Measurements from ENCODE around the gene HDAC9. TPM values are rescaled to one million over a fixed set of nuclear protein-coding genes. Genes with fewer than 3 reads are reported as not detected.
"Not testable (repeated sequence)": the region's sequence is repeated elsewhere in the genome, so short reads cannot be mapped to it uniquely, and the experiment has no call there.

The HDAC9 gene
- total RNA-seq, 1 experiment from 2014 or later, result 2.5 TPM

DNA sequence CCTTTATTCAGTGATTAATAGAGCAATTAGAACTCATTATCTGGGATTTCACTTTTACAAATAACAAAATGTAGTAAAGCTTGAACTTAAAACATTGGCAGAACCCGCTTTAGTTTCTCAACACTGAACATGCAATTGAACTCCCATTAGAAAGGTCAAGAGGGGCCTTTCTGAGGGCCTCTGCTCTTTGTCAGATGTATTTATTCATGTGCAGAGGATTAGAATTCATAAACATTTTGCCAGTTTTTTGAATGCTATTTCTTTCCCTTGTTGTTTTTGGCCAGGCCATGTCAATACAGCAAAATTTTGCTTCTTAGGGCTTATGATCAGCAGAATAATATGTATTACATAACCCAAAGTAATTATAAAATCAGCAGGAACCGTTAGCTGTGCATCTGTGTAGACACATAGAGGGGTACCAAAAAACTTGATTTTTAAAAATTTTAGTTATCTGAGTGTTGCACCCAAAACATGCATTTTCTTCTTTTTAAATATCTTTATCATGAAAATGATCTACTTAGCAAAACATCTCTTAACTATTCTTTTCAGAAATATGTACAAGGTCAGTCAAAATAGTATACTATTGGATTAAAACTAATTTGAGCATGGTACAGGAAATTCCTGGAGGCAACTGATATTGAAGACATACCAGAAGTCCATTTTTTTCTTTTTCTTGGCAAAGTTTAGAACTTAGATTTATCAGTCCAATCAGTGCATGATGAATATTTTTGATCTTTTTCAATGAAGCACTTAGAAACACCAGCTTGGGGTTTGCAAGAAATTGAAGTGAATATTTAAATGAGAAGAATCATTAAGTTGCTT is 444.4 kb downstream of the HDAC9 start:
- Histone ChIP-seq H3K36me3 (no peaks in the 10 kb centered on the region), H3K27ac (no peak overlapping the region), H3K9me3 (replicated peaks) (no peaks in the 10 kb centered on the region; the same call in 1 of the 2 replicates), H3K4me1 (peaks cover 8% of the 10 kb centered on the region; the same call in 1 of the 2 replicates), H3K27me3 (no peaks in the 10 kb centered on the region), H3K4me3 (no peak overlapping the region)
- no peak for DNase-seq

DNA sequence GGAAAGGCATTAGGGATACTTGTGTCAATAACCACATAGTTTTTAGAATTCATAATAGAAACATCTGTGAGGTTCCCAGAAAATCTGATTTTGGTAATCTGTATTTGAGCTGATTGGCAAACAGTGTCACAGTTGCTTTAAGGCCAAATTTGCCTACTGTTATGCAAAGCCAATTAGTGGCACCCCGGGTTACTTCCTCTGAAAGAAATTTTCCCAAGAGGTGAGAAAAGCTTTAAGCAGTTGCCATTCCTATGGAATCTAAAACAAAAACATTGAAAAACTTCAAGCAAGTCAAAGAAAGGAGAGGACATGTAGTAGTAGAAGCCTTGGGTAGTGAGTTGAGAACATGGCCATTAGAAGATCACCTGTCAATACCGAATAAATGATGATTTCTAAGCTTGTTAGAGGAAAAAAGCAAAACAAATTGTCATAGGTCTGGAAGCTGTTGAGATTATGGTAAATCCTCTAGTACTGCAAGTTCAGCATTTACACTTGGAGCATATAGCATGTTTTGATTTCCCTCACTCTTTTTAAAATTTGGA is 445.1 kb downstream of the HDAC9 start:
- H3K27me3 ChIP-seq, result no peaks in the 10 kb centered on the region
- no peaks in the 10 kb centered on the region for H3K36me3 ChIP-seq
- DNase-seq, result no peak
- H3K4me1 ChIP-seq, result peaks cover 8% of the 10 kb centered on the region; the same call in 1 of the 2 replicates
- no peak overlapping the region for H3K27ac ChIP-seq
- H3K4me3 ChIP-seq, result no peak overlapping the region
- no peaks in the 10 kb centered on the region; the same call in 1 of the 2 replicates for H3K9me3 ChIP-seq (replicated peaks)

DNA sequence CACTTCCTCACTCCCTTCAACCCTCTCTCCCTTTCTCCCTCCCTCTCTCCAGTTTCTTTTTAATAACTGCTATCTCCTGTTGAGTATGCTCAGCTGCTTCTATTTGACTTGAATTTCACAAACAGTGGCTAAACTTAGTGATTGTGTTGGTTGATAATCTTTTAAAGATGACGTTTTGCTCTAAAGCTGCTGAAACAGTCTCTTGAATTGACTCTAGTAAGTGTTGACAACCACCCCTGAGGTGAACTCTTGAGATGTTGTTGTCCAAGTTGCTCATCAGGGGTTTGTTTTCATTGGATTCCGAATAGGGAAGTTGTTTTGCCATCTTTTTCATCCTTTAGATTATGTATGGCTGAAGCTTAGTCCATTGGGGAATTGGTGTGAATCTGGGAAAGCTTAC is 445.7 kb downstream of the HDAC9 start:
- Histone ChIP-seq H3K4me3 (no peak overlapping the region), H3K9me3 (replicated peaks) (no peaks in the 10 kb centered on the region; the same call in 1 of the 2 replicates), H3K36me3 (no peaks in the 10 kb centered on the region), H3K27ac (no peak overlapping the region), H3K27me3 (no peaks in the 10 kb centered on the region), H3K4me1 (peaks cover 8% of the 10 kb centered on the region; the same call in 1 of the 2 replicates)
- DNase-seq, result no peak

DNA sequence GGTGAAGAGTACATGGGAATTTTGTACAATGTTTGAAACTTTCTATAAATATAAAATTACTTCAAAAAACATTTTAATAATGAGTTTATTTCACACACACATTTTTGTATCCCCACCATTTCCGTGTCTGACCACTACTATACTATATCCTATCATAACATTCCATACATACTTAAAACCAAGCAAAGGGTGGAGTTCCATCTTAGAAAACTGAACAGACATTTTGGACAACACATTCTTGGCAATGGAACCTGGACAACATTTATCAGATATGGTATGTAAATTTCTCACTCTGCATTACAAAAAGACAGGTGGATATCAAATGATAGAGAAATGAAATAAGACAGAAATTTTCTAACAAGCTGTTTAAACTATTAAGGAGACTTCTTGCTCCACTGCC is 453.0 kb downstream of the HDAC9 start:
- Histone ChIP-seq H3K36me3 (no peaks in the 10 kb centered on the region), H3K4me3 (no peak overlapping the region), H3K4me1 (peaks cover 20% of the 10 kb centered on the region), H3K27ac (no peak overlapping the region), H3K27me3 (no peaks in the 10 kb centered on the region), H3K9me3 (replicated peaks) (no peaks in the 10 kb centered on the region; the same call in 1 of the 2 replicates)
- DNase-seq, result no peak

DNA sequence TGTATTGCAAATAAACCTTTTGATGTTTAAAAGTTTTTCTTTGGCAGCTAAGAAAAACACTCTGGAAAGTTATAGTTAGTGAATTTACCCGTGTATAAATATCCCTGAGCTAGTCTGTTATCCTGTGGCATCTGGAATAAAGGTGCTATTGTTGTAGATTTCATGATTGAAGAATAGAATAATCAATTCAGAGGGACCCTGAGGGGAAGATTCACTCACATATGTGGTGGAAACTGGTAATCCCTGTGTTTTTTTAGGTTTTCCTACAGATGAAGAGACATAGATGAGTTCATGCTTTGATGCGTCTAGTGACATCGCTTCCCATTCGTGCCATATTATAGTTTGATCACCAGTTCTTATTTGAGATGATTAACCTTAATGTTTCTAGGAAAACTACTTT is 457.3 kb downstream of the HDAC9 start:
- H3K4me1 ChIP-seq, result peaks cover 26% of the 10 kb centered on the region
- peak in 1 of 2 experiments; percentile 29 for DNase-seq
- no peak overlapping the region for H3K4me3 ChIP-seq
- H3K27ac ChIP-seq, result no peak overlapping the region; the same call in 1 of the 2 replicates
- no peaks in the 10 kb centered on the region for H3K27me3 ChIP-seq
- H3K9me3 ChIP-seq (replicated peaks), result no peaks in the 10 kb centered on the region; the same call in 1 of the 2 replicates
- no peaks in the 10 kb centered on the region for H3K36me3 ChIP-seq

DNA sequence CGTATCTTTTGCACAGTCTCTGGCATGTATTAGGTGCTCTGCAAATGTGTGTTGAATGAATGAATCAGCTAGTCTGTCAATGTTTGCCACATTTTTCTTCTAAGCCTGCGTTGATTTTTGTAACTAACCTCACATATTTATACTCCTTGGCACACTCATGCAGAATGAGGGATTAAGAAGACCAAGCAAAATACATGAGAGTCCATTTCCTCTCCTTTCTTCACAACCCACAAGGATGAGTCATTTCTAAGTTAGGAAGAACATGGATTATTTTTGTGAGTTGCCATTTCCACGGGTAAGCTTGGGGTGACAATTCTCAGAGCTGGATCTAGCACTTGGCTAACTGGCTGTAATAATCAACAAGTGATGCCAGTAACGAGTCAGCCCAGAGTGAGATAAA is 463.1 kb downstream of the HDAC9 start:
- H3K27ac ChIP-seq, result no peak overlapping the region
- H3K36me3 ChIP-seq, result no peaks in the 10 kb centered on the region
- no peaks in the 10 kb centered on the region for H3K9me3 ChIP-seq (replicated peaks)
- no peaks in the 10 kb centered on the region for H3K27me3 ChIP-seq
- DNase-seq, result peak in 1 of 2 experiments; percentile 43
- H3K4me3 ChIP-seq, result no peak overlapping the region
- peaks cover 15% of the 10 kb centered on the region for H3K4me1 ChIP-seq

DNA sequence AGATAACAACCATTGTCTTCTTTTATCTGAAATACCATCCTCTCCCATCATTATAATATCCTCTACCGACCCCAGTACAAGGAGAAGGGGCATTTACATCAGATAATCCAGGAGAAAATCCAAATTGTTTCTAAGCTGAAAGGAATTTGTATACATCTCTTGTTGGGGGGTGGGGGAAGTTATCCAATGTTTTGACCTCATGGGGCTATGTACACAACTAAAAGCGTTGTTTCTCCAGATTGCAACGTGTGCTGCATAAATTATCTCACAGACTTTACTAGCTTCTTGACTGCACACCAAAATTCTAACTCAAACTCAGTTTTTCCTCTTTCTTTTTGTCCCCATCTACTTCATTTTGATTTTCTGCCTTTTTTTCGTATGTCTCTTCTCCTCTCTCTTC is 465.2 kb downstream of the HDAC9 start:
- DNase-seq, result no peak

DNA sequence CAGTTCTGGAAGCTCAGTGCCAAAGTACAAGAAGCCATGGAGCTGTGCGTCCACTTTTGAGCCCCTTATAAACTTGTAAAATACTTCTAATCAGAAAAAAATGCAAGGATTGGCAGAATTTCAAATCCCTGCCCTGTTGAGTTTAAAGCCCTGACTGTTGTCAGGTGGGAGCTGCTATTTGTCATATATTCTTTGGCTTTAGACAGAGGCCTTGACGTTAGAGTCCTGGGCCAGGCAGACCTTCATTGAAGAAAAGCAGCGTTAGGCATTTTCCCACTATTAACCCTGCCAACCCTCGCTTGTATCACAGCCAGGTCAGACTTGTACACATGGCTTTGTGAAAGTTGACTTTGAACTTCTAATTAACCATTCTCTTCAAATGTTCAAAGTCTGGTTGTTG is 466.5 kb downstream of the HDAC9 start:
- Histone ChIP-seq H3K4me1 (peaks cover 10% of the 10 kb centered on the region), H3K27me3 (no peaks in the 10 kb centered on the region), H3K36me3 (no peaks in the 10 kb centered on the region), H3K4me3 (no peak overlapping the region), H3K27ac (no peak overlapping the region), H3K9me3 (replicated peaks) (no peaks in the 10 kb centered on the region)
- DNase-seq, result no peak

More for the DNA sequence above, 465.2 kb downstream of the HDAC9 start:
- H3K27ac ChIP-seq, result no peak overlapping the region
- peaks cover 10% of the 10 kb centered on the region for H3K4me1 ChIP-seq
- no peaks in the 10 kb centered on the region for H3K36me3 ChIP-seq
- H3K27me3 ChIP-seq, result no peaks in the 10 kb centered on the region
- H3K9me3 ChIP-seq (replicated peaks), result no peaks in the 10 kb centered on the region
- H3K4me3 ChIP-seq, result no peak overlapping the region

DNA sequence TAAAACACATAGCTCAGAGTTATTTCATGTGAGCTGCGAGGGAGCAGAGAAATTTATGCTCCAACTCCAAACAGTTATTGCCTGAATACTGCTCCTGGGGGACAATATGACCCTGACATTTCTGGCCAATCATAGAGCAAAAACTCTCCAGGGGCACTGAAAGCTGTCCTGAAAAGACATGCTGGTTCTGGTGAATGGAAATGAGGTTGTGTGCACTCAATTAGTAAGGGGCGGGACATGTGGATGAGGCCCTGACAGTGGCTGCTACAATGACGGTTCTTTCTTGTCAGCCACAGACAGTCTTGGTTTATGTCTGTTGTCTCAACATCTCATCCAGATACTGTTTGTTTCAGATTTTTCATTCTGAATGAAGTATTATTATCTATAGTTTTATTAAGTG is 470.1 kb downstream of the HDAC9 start:
- Histone ChIP-seq H3K36me3 (no peaks in the 10 kb centered on the region), H3K27ac (no peak overlapping the region), H3K4me3 (no peak overlapping the region), H3K9me3 (replicated peaks) (no peaks in the 10 kb centered on the region), H3K4me1 (no peaks in the 10 kb centered on the region), H3K27me3 (no peaks in the 10 kb centered on the region)
- no peak for DNase-seq

DNA sequence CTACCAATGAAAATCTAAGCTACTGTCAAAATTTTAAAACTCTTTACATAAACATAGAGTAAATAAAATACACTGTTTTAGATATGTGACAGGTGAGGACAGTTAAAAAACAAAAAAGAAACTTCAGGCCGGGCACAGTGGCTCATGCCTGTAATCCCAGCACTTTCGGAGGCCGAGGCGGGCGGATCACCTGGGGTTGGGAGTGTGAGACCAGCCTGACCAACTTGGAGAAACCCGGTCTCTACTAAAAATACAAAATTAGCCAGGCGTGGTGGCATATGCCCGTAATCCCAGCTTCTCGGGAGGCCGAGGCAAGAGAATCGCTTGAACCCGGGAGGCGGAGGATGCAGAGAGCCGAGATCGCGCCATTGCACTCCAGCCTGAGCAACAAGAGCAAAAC is 472.2 kb downstream of the HDAC9 start:
- H3K36me3 ChIP-seq; H3K27ac ChIP-seq; H3K27me3 ChIP-seq; DNase-seq; H3K9me3 ChIP-seq (replicated peaks); H3K4me3 ChIP-seq; H3K4me1 ChIP-seq: not testable (repeated sequence)

DNA sequence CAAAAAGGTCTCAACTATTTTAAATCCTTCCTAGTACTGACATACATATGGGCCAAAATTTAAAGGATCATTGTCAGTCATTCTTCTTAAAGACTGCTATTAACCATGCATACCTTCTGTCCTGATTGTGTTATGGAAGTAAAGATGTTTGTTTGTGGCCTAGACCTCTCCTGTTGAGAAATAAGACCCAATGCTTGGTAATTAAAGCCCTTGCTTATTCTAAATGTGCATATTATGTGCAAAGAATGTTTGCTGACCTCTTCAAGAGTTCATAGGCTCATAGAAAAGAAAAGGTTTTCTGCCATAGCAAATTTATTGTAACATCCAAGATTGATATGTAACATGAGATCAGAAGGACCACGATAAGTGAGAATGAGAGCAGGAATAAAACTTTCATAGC is 476.3 kb downstream of the HDAC9 start:
- DNase-seq, result no peak
- Histone ChIP-seq H3K27me3 (no peaks in the 10 kb centered on the region), H3K9me3 (replicated peaks) (no peaks in the 10 kb centered on the region), H3K4me1 (peaks cover 7% of the 10 kb centered on the region), H3K27ac (no peak overlapping the region), H3K36me3 (no peaks in the 10 kb centered on the region), H3K4me3 (no peak overlapping the region)

DNA sequence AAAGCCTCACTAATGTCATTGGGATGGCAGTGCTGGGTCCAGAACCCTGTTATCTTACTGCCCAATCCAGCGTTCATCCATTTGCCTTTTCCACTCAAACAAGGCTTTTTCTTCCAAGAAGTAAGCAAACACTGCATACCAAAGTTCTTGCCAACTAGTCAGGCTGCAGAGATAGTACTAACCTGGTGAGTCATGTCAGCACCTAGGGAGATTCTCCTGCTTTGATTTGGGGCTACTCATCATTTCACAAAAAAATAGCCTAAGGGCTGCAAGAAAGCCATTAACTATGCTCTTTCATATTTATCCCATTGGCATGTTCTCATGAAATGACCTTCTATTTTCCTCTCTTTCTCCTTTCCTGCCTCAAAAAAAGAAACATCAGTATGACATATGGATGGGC is 479.3 kb downstream of the HDAC9 start:
- no peaks in the 10 kb centered on the region for H3K36me3 ChIP-seq
- H3K4me3 ChIP-seq, result no peak overlapping the region
- H3K27ac ChIP-seq, result no peak overlapping the region
- H3K27me3 ChIP-seq, result no peaks in the 10 kb centered on the region
- H3K9me3 ChIP-seq (replicated peaks), result no peaks in the 10 kb centered on the region
- peaks cover 10% of the 10 kb centered on the region for H3K4me1 ChIP-seq
- DNase-seq, result no peak

DNA sequence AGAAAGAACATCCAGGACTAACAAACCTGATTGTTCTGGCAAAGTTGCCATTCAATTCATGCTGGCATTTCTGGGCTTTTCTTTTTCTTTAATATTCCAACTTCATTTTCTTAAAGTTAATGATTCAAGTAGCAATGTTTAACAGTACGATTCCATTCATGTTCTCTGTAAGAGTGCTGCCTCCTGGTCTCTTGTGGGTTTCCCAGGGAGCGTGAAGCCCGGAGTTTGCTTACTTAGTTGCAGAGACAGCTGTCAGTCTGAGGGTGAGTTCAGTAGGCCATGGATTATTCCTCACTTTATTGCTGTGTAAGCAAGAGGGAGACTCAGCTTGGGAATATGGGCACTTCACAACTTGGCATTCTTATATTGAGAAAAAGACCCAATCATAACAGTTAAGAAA is 479.7 kb downstream of the HDAC9 start:
- Histone ChIP-seq H3K27ac (no peak overlapping the region), H3K4me1 (peaks cover 10% of the 10 kb centered on the region), H3K9me3 (replicated peaks) (no peaks in the 10 kb centered on the region), H3K4me3 (no peak overlapping the region), H3K36me3 (no peaks in the 10 kb centered on the region), H3K27me3 (no peaks in the 10 kb centered on the region)
- no peak for DNase-seq

DNA sequence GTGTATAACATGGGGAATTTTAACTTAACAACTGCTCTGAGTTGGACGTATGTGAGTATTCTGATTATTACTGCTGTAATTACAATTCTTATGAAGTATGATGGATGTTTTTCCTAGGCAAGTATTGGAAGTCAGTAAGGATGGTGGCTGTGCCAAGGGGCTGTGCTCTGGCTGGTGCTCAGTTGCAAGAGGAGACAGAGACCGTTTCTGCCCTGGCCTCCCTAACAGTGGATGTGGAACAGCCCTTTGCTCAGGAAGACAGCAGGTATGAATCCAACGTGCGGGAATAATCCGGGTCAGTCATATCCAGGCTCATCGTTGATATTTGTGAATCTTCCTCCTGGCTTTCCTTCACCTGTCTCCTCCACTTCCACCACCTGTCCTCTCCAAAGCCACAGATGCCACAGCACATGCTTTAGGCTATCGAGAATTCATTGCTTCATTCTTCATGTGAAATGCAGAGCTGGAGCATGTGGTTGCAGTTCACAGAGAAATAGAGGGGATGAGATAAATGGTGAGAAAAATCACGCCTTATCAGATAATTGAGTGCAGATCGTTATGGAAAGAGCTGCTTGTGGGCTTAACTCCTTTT is 480.2 kb downstream of the HDAC9 start:
- no peak overlapping the region for H3K4me3 ChIP-seq
- H3K27ac ChIP-seq, result no peak overlapping the region
- no peaks in the 10 kb centered on the region for H3K9me3 ChIP-seq (replicated peaks)
- no peaks in the 10 kb centered on the region for H3K36me3 ChIP-seq
- peaks cover 10% of the 10 kb centered on the region for H3K4me1 ChIP-seq
- DNase-seq, result peak in 1 of 2 experiments; percentile 30
- H3K27me3 ChIP-seq, result no peaks in the 10 kb centered on the region

DNA sequence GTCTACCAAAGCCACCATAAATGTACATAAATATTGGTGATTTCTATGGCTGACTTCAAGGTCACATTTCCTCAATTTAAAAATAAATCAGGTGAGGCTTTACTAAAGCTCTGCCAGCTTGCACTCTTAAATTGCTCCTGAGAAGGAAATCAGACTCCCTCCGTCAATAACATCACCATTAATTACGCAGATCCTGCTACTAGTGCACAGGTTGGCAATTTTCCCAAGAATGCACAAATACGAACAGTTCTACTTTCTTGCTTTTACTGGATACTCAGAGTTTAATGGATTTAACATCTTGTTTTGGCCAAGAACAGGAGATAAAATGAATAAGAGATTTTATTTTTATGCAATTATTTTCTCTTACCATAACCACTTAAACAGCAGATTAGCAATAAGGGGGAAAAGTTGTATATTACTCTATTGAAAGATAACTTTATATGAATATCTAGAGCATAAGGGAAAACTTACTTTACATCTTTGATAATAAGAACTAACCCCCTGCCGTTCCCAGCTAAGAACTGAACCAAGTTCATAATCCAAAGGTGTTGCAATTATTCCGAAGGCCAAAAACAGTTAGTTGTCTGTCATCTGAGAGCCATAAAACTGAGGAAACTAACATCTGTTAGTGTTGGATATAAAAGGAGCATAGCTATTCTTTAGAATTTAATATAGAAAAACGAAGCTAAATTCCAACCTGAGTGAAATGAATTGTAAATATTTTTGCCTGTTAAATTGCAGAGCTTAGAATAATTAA is 481.3 kb downstream of the HDAC9 start:
- Histone ChIP-seq H3K4me3 (no peak overlapping the region), H3K4me1 (peaks cover 10% of the 10 kb centered on the region), H3K27me3 (no peaks in the 10 kb centered on the region), H3K9me3 (replicated peaks) (no peaks in the 10 kb centered on the region), H3K36me3 (no peaks in the 10 kb centered on the region), H3K27ac (no peak overlapping the region)
- DNase-seq, result no peak

Measured in SJCRH30 (cell line).